Measurements from ENCODE around the gene SAP30BP.

GRCh38 chr17:75626496-75627038 is 40.6 kb upstream of the SAP30BP start:
- TF ChIP-seq NKX3-1 (CRISPR knock-in tag; IDR thresholded peaks at IDR 0.05): no peak
- TF ChIP-seq CTCF (CRISPR knock-in tag; IDR thresholded peaks at IDR 0.05): no peak
- TF ChIP-seq ZNF749 (CRISPR knock-in tag; IDR thresholded peaks at IDR 0.05; ENCODE audit: borderline replicate concordance): no peak
- TF ChIP-seq ZFY (CRISPR knock-in tag; IDR thresholded peaks at IDR 0.05): no peak
- 0 out of 4 replicates have a peak, but pooled peaks of 1 of the 2 experiments have one; percentile 17 for TF ChIP-seq POLR2A (IDR thresholded peaks at IDR 0.05; ENCODE audit: insufficient read depth in 1 of 2, low read depth in 2 of 2, low read length in 2 of 2)
- TF ChIP-seq HES4 (CRISPR knock-in tag; IDR thresholded peaks at IDR 0.05; ENCODE audit: borderline replicate concordance): no peak
